ENCODE measurements around the gene LAMTOR3.
"Not testable (repeated sequence)": the region's sequence is repeated elsewhere in the genome, so short reads cannot be mapped to it uniquely, and the experiment has no call there.

Gene LAMTOR3

DNA sequence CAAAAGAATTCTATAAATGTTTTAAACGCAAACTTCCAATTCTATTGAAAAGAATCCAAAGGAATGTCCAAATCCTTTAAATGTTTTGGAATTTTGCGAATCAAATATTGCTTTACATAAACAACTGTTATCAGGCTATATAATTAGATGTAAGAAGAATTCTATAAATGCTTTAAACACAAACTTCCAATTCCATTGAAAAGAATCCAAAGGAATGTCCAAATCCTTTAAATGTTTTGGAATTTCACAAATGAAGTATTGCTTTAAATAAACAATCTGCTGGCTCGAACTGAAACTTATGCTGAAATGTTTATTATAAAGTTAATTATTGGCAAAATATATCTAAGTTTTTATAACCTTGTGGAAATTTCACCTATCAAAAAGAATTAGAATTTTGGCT lies 61.5 kb downstream of the LAMTOR3 start:
- no peak for TF ChIP-seq GATA1 (IDR thresholded peaks at IDR 0.05; ENCODE audit: low read depth, low read length)
- TF ChIP-seq POLR2A (IDR thresholded peaks at IDR 0.05; ENCODE audit: low read length), result no peak
- no peak for DNase-seq

DNA sequence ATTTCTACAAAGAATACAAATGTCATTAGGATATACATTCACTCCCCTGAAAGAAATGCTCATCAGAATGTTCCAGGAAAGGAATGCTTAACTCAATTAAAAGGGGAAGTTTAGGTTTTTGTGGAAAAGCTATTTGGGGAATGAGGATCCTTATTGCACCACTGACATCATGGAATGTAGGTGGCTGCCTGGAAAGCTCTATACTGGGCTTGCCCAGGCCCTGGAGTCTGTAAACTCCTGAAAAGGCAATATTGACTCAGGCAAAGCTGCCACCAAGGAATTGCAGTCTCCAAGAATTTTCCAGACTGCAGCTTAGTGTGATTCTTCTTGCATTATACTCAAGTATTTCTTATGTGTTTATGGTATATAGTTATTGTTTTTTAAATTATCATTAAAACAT lies 61.9 kb downstream of the LAMTOR3 start:
- no peak for DNase-seq

DNA sequence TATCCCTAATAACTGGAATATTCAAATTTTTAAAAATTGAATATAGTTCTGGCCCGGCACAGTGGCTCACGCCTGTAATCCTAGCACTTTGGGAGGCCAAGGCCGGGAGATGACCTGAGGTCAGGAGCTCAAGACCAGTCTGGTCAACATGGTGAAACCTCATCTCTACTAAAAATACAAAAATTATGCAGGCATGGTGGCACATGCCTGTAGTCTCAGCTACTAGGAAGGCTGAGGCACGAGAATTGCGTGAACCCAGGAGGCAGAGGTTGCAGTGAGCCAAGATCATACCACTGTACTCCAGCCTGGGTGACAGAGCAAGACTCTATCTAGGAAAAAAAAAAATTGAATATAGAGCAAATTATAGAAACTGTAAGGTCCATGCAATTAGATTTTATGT lies 64.2 kb downstream of the LAMTOR3 start:
- DNase-seq, result not testable (repeated sequence)

More for the DNA sequence above, 61.9 kb downstream of the LAMTOR3 start:
- TF ChIP-seq POLR2A (IDR thresholded peaks at IDR 0.05; ENCODE audit: low read length), result no peak
- no peak for TF ChIP-seq GATA1 (IDR thresholded peaks at IDR 0.05; ENCODE audit: low read depth, low read length)

GRCh38 chr4:99828477-99828876 lies 65.8 kb downstream of the LAMTOR3 start:
- DNase-seq, result no peak

More at GRCh38 chr4:99828477-99828876, 65.8 kb downstream of the LAMTOR3 start:
- TF ChIP-seq GATA1 (IDR thresholded peaks at IDR 0.05; ENCODE audit: low read depth, low read length), result no peak
- TF ChIP-seq POLR2A (IDR thresholded peaks at IDR 0.05; ENCODE audit: low read length), result no peak

All from erythroblast (primary cell).